HepG2 (cell line): Measurements from ENCODE around the gene TLR3. TPM values are rescaled to one million over a fixed set of nuclear protein-coding genes. Genes with fewer than 3 reads are reported as not detected.

Experiments
- ATAC-seq: fragments of 200-7000 bp; cut with Tn5 transposase; 3 replicates; pipeline ENCODE4 v1.9.1; 2020; ENCODE audit warnings: mild to moderate bottlenecking, moderate library complexity
- BruUV-seq: library from RNA; stranded (reverse); fragments of 400-500 nt; replicated peaks from 2 replicates; lab custom pipeline; 2021; lab: Mats Ljungman, UMichigan
- CTCF ChIA-PET: fragments of 300-600 bp; formaldehyde crosslinking; extraction: SDS; loops from one replicate; lab custom pipeline; 2021; ENCODE audit warnings: low total read pairs, inconsistent platforms, low intra/inter-chr PET ratio; lab: Yijun Ruan, JAX
- POLR2A ChIA-PET: fragments of 350-600 bp; sonication (Branson Sonifier 250); formaldehyde crosslinking; loops from one replicate; lab custom pipeline; 2020; ENCODE audit warnings: antibody characterized with exemption, inconsistent platforms; lab: Yijun Ruan, JAX
- DNase-seq: peaks from one replicate; pipeline ENCODE4 v3.0.0-alpha.2; 2015; ENCODE audit warnings: low spot score
- FAIRE-seq: peaks from 3 replicates; lab custom pipeline; 2011; peaks lifted over from hg19 to GRCh38; lab: Jason Lieb, UNC
- H2AFZ ChIP-seq: one replicate; pipeline ENCODE4 v1.6.1; 2011; ENCODE audit warnings: low read length, inconsistent platforms
- H3K27ac ChIP-seq: fragments of 300-600 bp; 3 replicates; pipeline ENCODE4 v1.8.0; 2011; ENCODE audit warnings: mixed run types, mild to moderate bottlenecking, mixed read lengths, low read length, inconsistent platforms; ENCODE audit not compliant: insufficient read depth; ENCODE audit errors: extremely low read length
- H3K27me3 ChIP-seq, 2 experiments: fragments of 200-600 bp in 1 of 2; 2 replicates in 1 of 2; 3 replicates in 1 of 2; pipeline versions ENCODE4 v1.6.0 to v1.8.0; 2011; ENCODE audit warnings: low read length in 2 of 2, mild to moderate bottlenecking in 2 of 2, moderate library complexity in 2 of 2, inconsistent platforms in 1 of 2; ENCODE audit not compliant: insufficient read depth in 2 of 2, control insufficient read depth in 1 of 2
- H3K36me3 ChIP-seq, 2 experiments: fragments of 200-600 bp in 1 of 2; replicated peaks in 1 of 2; 2 replicates in 1 of 2; 3 replicates in 1 of 2; pipeline versions ENCODE4 v1.5.1 to v1.8.0; 2011; ENCODE audit warnings: low read length in 2 of 2, inconsistent platforms in 1 of 2; ENCODE audit not compliant: insufficient read depth in 2 of 2, control insufficient read depth in 1 of 2
- H3K4me1 ChIP-seq: 2 replicates; pipeline ENCODE4 v1.5.1; 2012; ENCODE audit warnings: low read length, inconsistent platforms; ENCODE audit not compliant: insufficient read depth
- H3K4me2 ChIP-seq: 2 replicates; pipeline ENCODE4 v1.6.0; 2011; ENCODE audit warnings: low read depth, low read length, inconsistent platforms
- H3K4me3 ChIP-seq, 3 experiments: fragments of 200-600 bp in 1 of 3; sonication (generic), shearing (Covaris generic) in 1 of 3; replicated peaks in 1 of 3; 2 replicates each; pipeline ENCODE4 v1.5.1; 2011 to 2016; ENCODE audit warnings: low read length in 3 of 3, inconsistent platforms in 2 of 3, low read depth in 2 of 3, mild to moderate bottlenecking in 2 of 3, control low read depth in 1 of 3, mixed read lengths in 1 of 3; ENCODE audit not compliant: insufficient read depth in 1 of 3
- H3K79me2 ChIP-seq: one replicate; pipeline ENCODE4 v1.6.1; 2011; ENCODE audit warnings: low read length, inconsistent platforms; ENCODE audit not compliant: insufficient read depth
- H3K9ac ChIP-seq: 2 replicates; pipeline ENCODE4 v1.6.0; 2011; ENCODE audit warnings: mild to moderate bottlenecking, low read depth, low read length, inconsistent platforms; ENCODE audit not compliant: insufficient read depth
- H3K9me3 ChIP-seq: 2 replicates; pipeline ENCODE4 v1.5.1; 2012; ENCODE audit warnings: mild to moderate bottlenecking, low read length
- H4K20me1 ChIP-seq: 2 replicates; pipeline ENCODE4 v1.6.0; 2011; ENCODE audit warnings: inconsistent platforms, mild to moderate bottlenecking, low read length, moderate library complexity; ENCODE audit not compliant: insufficient read depth
- CBX1 ChIP-seq: IDR thresholded peaks from one replicate; pipeline ENCODE4 v1.6.1; 2016; ENCODE audit warnings: antibody characterized with exemption, low read depth
- CCAR2 ChIP-seq: fragments of 200-400 bp; formaldehyde crosslinking; optimal IDR thresholded peaks from 2 replicates; pipeline ENCODE3; 2018; ENCODE audit warnings: low read depth, mild to moderate bottlenecking, low read length, moderate library complexity
- FOXO4 ChIP-seq: sonication (generic); formaldehyde crosslinking; conservative IDR thresholded peaks from 2 replicates; pipeline ENCODE4 v1.8.1; 2023; ENCODE audit warnings: missing genetic modification reagents
- GPN1 ChIP-seq: sonication (generic); formaldehyde crosslinking; IDR thresholded peaks from 2 replicates; pipeline ENCODE4 v1.5.1; 2020; ENCODE audit warnings: missing genetic modification reagents, borderline replicate concordance
- GTF2F1 ChIP-seq: fragments of 150-350 bp; IDR thresholded peaks from 2 replicates; pipeline ENCODE4 v1.6.1; 2014; ENCODE audit warnings: low read length
- HHEX ChIP-seq: IDR thresholded peaks from 2 replicates; pipeline ENCODE4 v1.6.1; 2016; ENCODE audit warnings: control low read depth
- IRF9 ChIP-seq: sonication (generic); formaldehyde crosslinking; IDR thresholded peaks from 2 replicates; pipeline ENCODE4 v1.8.0; 2022; ENCODE audit warnings: missing genetic modification reagents, mild to moderate bottlenecking, borderline replicate concordance
- JUND ChIP-seq: sonication (generic); formaldehyde crosslinking; IDR thresholded peaks from 2 replicates; pipeline ENCODE4 v1.8.0; 2022; ENCODE audit warnings: mild to moderate bottlenecking, missing genetic modification reagents
- MBNL3 ChIP-seq: fragments of 250-450 bp; sonication (Bioruptor Pico); conservative IDR thresholded peaks from 2 replicates; pipeline ENCODE4 v1.8.0; 2022; ENCODE audit warnings: mild to moderate bottlenecking, inconsistent platforms
- MED13 ChIP-seq: sonication (generic); formaldehyde crosslinking; IDR thresholded peaks from 2 replicates; pipeline ENCODE4 v1.5.0; 2020; ENCODE audit warnings: missing genetic modification reagents
- PHF5A ChIP-seq: IDR thresholded peaks from one replicate; pipeline ENCODE4 v1.6.1; 2018; ENCODE audit warnings: low read depth, missing genetic modification reagents; ENCODE audit not compliant: unreplicated experiment
- SNAPC5 ChIP-seq: sonication (generic); formaldehyde crosslinking; IDR thresholded peaks from 2 replicates; pipeline ENCODE4 v1.8.1; 2023; ENCODE audit warnings: mild to moderate bottlenecking, missing genetic modification reagents, borderline replicate concordance
- SP2 ChIP-seq: sonication (generic); formaldehyde crosslinking; IDR thresholded peaks from 2 replicates; pipeline ENCODE4 v1.5.1; 2020; ENCODE audit warnings: mild to moderate bottlenecking, missing genetic modification reagents
- ZFYVE20 ChIP-seq: sonication (generic); formaldehyde crosslinking; IDR thresholded peaks from 2 replicates; pipeline ENCODE4 v1.8.0; 2023; ENCODE audit warnings: low read depth, mild to moderate bottlenecking, moderate library complexity, missing genetic modification reagents, borderline replicate concordance
- ZNF317 ChIP-seq: sonication (generic); formaldehyde crosslinking; IDR thresholded peaks from 2 replicates; pipeline ENCODE4 v1.5.0; 2020; ENCODE audit warnings: mild to moderate bottlenecking, missing genetic modification reagents
- ZNF431 ChIP-seq: sonication (generic); formaldehyde crosslinking; IDR thresholded peaks from 2 replicates; pipeline ENCODE4 v1.9.0; 2022; ENCODE audit warnings: missing genetic modification reagents, low read depth, mild to moderate bottlenecking, borderline replicate concordance
- ZNF652 ChIP-seq: IDR thresholded peaks from 2 replicates; pipeline ENCODE4 v1.6.1; 2016; ENCODE audit warnings: low read depth, borderline replicate concordance
- WGBS: methylation state at CpG from one replicate; pipeline ENCODE4 v1.1.6; 2017; ENCODE audit warnings: low lambda C conversion rate; 5-methylcytosine and 5-hydroxymethylcytosine counted together
- in situ Hi-C: cut with HindIII; loops from 2 replicates; pipeline ENCODE4 v1.10.0; 2017; ENCODE audit warnings: low pct_unique_long_range_greater_than_20kb; ENCODE audit not compliant: extremely low pct_ligation_motif_present
- intact Hi-C: fragments of 100-400 bp; cut with micrococcal nuclease; formaldehyde crosslinking; loops from one replicate; pipeline ENCODE4 v1.10.0; 2022; ENCODE audit not compliant: unreplicated experiment
- polyA plus RNA-seq, 8 experiments: library from polyadenylated mRNA; depleted of rRNA in 3 of 8; stranded (reverse) in 7 of 8; unstranded in 1 of 8; fragments of >200 nt; fragmentation: Illumina TruSeq in 4 of 8; extraction: Trizol in 4 of 8; gene quantifications; 2 replicates each; pipeline versions ENCODE4 v1.2.1 to v1.2.3, GENCODE V29; 2011 to 2016; ENCODE audit warnings: low read depth in 4 of 8, missing spikeins in 1 of 8, mixed read lengths in 1 of 8; ENCODE audit not compliant: insufficient read depth in 1 of 8
- total RNA-seq, 5 experiments: library from RNA; depleted of rRNA; stranded (reverse); fragments of >200 nt; fragmentation: Illumina TruSeq; extraction: Trizol; gene quantifications; 2 replicates each; pipeline ENCODE4 v1.2.3, GENCODE V29; 2016; ENCODE audit warnings: low read depth in 1 of 5
- TF ChIP-seq, protein P1 (sequence below): sonication (generic); formaldehyde crosslinking; IDR thresholded peaks from 2 replicates; pipeline ENCODE4 v1.9.0; 2021; ENCODE audit warnings: missing genetic modification reagents, borderline replicate concordance
- TF ChIP-seq, protein P2 (sequence below): sonication (generic); formaldehyde crosslinking; IDR thresholded peaks from 2 replicates; pipeline ENCODE4 v1.4.0; 2020; ENCODE audit warnings: mild to moderate bottlenecking, missing genetic modification reagents

Gene TLR3
- total and polyA plus RNA-seq, 2 of the 13 experiments (the other 11 are each of a cell fraction or from before 2014, with no cell fraction given) = 0.11 to 0.38 TPM

- Histone ChIP-seq H3K27ac (no peak overlapping the region), H3K27me3 (peaks cover 0 to 9% of the 10 kb centered on the region in 2 experiments; a peak in 3 of 5 replicates), H3K9me3 (no peaks in the 10 kb centered on the region), H3K36me3 (no peaks in the 10 kb centered on the region), H3K4me2 (no peak overlapping the region)
- FAIRE-seq (no peak), DNase-seq (no peak)
- BruUV-seq = no TSS peak
- TF ChIP-seq SP2 (CRISPR knock-in tag) = no peak
- no peak for TF ChIP-seq SNAPC5 (CRISPR knock-in tag)
- TF ChIP-seq ZNF652 (CRISPR knock-in tag) = no peak
- TF ChIP-seq ZNF317 (CRISPR knock-in tag) = no peak
- TF ChIP-seq CBX1 = no peak
- TF ChIP-seq ZFYVE20 = no peak
- TF ChIP-seq, protein P1, sequence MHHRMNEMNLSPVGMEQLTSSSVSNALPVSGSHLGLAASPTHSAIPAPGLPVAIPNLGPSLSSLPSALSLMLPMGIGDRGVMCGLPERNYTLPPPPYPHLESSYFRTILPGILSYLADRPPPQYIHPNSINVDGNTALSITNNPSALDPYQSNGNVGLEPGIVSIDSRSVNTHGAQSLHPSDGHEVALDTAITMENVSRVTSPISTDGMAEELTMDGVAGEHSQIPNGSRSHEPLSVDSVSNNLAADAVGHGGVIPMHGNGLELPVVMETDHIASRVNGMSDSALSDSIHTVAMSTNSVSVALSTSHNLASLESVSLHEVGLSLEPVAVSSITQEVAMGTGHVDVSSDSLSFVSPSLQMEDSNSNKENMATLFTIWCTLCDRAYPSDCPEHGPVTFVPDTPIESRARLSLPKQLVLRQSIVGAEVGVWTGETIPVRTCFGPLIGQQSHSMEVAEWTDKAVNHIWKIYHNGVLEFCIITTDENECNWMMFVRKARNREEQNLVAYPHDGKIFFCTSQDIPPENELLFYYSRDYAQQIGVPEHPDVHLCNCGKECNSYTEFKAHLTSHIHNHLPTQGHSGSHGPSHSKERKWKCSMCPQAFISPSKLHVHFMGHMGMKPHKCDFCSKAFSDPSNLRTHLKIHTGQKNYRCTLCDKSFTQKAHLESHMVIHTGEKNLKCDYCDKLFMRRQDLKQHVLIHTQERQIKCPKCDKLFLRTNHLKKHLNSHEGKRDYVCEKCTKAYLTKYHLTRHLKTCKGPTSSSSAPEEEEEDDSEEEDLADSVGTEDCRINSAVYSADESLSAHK (CRISPR knock-in tag) = no peak
- TF ChIP-seq FOXO4 (CRISPR knock-in tag) = no peak
- TF ChIP-seq, protein P2, sequence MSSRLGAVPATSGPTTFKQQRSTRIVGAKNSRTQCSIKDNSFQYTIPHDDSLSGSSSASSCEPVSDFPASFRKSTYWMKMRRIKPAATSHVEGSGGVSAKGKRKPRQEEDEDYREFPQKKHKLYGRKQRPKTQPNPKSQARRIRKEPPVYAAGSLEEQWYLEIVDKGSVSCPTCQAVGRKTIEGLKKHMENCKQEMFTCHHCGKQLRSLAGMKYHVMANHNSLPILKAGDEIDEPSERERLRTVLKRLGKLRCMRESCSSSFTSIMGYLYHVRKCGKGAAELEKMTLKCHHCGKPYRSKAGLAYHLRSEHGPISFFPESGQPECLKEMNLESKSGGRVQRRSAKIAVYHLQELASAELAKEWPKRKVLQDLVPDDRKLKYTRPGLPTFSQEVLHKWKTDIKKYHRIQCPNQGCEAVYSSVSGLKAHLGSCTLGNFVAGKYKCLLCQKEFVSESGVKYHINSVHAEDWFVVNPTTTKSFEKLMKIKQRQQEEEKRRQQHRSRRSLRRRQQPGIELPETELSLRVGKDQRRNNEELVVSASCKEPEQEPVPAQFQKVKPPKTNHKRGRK (CRISPR knock-in tag) = no peak
- no peak for TF ChIP-seq ZNF431
- TF ChIP-seq MED13 (CRISPR knock-in tag) = no peak
- no peak for TF ChIP-seq JUND (CRISPR knock-in tag)
- no peak for TF ChIP-seq CCAR2
- no peak for TF ChIP-seq IRF9 (CRISPR knock-in tag)
- no peak for TF ChIP-seq GTF2F1
- TF ChIP-seq PHF5A (CRISPR knock-in tag) = no peak
- TF ChIP-seq HHEX (CRISPR knock-in tag) = no peak
- TF ChIP-seq MBNL3 (CRISPR knock-in tag) = no peak
- no peak for TF ChIP-seq GPN1 (CRISPR knock-in tag)
- TF ChIP-seq, all 625 proteins: peak for 0
- ChIA-PET CTCF (no interaction called here), POLR2A (no interaction called here)
- 44% methylated on average over 7 of the region's 7 CpGs for WGBS
- in situ Hi-C loops = no loop called here
- no peaks in the 10 kb centered on the region for H3K79me2 ChIP-seq
- no peak for ATAC-seq
- H4K20me1 ChIP-seq = no peaks in the 10 kb centered on the region
- no peak overlapping the region for H2AFZ ChIP-seq
- no peak overlapping the region for H3K9ac ChIP-seq
- intact Hi-C loops = no loop called here
- H3K4me3 ChIP-seq = no peak overlapping the region
- peaks cover 10% of the 10 kb centered on the region for H3K4me1 ChIP-seq
These were observed 5.2 kb downstream of the TLR3 start for GRCh38 chr4:186074189-186074588.
